Measurements from ENCODE around the gene NEAT1. TPM values are rescaled to one million over a fixed set of nuclear protein-coding genes. Genes with fewer than 3 reads are reported as not detected.

Gene NEAT1
- total and polyA plus RNA-seq, 2 of the 8 experiments (the other 6 are each of a cell fraction or from before 2014, with no cell fraction given), result 2.4 to 10.7 TPM

DNA sequence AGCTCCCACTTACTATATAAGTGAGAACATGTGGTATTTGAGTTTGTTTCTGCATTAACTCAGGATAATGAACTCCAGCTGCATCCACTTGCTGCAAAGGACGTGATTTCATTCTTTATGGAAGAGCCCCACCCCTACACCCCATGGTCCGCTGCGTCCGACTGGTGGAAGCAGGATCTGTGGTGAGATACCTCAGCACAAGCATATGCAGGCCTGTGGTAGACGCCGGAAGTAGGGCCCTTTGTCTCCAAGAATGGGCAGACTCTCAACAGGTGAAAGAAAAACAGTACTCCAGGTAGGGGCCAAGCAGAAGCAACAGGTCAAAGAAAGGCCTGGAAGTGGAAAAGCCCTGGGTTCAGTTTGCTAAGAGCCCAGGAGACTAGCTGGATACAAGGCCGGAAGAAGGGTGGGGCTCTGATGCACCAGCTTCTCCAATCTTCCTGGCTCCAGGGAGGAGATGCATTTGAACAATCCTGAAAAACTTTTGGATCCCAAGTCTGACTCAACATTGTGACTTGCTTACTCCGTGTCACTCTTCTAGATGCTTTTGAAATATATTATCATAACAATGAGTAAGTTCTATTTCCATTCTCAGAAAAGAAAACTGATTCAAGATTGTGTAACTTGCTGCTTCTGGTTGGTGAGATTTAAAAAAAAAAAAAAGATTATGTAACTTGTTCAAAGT lies 30.4 kb downstream of the NEAT1 start (continued):
- TF ChIP-seq SIRT6 (IDR thresholded peaks at IDR 0.05; ENCODE audit: low read length), result no peak

Data from H1 (cell line).